OCI-LY7 (cell line): ENCODE measurements around the gene EHD2. TPM values are rescaled to one million over a fixed set of nuclear protein-coding genes. Genes with fewer than 3 reads are reported as not detected.
"Not testable (repeated sequence)": the region's sequence is repeated elsewhere in the genome, so short reads cannot be mapped to it uniquely, and the experiment has no call there.

Experiments
- BruUV-seq: library from RNA; stranded (reverse); fragments of 400-500 nt; replicated peaks from 2 replicates; lab custom pipeline; 2021; lab: Mats Ljungman, UMichigan
- CTCF ChIA-PET: fragments of 300-600 bp; sonication (Branson Sonifier 250); formaldehyde crosslinking; loops from one replicate; lab custom pipeline; 2022; ENCODE audit warnings: antibody characterized with exemption; ENCODE audit not compliant: unreplicated experiment; lab: Charles Lee
- POLR2A ChIA-PET: fragments of 300-600 bp; sonication (Branson Sonifier 250); formaldehyde crosslinking; loops from one replicate; lab custom pipeline; 2022; ENCODE audit warnings: antibody characterized with exemption; lab: Charles Lee
- DNase-seq: peaks from one replicate; pipeline ENCODE4 v3.0.0-alpha.2; 2015; ENCODE audit warnings: low spot score
- H2AFZ ChIP-seq: fragments of 200-600 bp; sonication (generic), shearing (Covaris generic); 2 replicates; pipeline ENCODE4 v1.6.1; 2014; ENCODE audit warnings: mild to moderate bottlenecking, antibody characterized with exemption, low read length, moderate library complexity
- H3K27ac ChIP-seq: fragments of 200-600 bp; sonication (generic); 2 replicates; pipeline ENCODE4 v1.5.1; 2014; ENCODE audit warnings: mixed run types, low read depth, mild to moderate bottlenecking, moderate library complexity, low read length, inconsistent platforms; ENCODE audit not compliant: poor library complexity, severe bottlenecking
- H3K36me3 ChIP-seq: fragments of 200-600 bp; sonication (generic); 2 replicates; pipeline ENCODE4 v1.6.1; 2014; ENCODE audit warnings: mild to moderate bottlenecking, antibody characterized with exemption, low read length, moderate library complexity, mixed read lengths; ENCODE audit not compliant: insufficient read depth
- H3K4me1 ChIP-seq: fragments of 200-600 bp; sonication (generic); 2 replicates; pipeline ENCODE4 v1.5.1; 2014; ENCODE audit warnings: mild to moderate bottlenecking, low read length; ENCODE audit not compliant: insufficient read depth, poor library complexity, severe bottlenecking
- H3K4me2 ChIP-seq: fragments of 200-600 bp; sonication (generic); 2 replicates; pipeline ENCODE4 v1.6.1; 2014; ENCODE audit warnings: mild to moderate bottlenecking, low read length
- H3K4me3 ChIP-seq: fragments of 200-600 bp; sonication (generic); 2 replicates; pipeline ENCODE4 v1.5.1; 2014; ENCODE audit warnings: mild to moderate bottlenecking, low read depth, low read length; ENCODE audit not compliant: poor library complexity, severe bottlenecking
- H3K79me2 ChIP-seq: fragments of 200-600 bp; sonication (generic); 2 replicates; pipeline ENCODE4 v1.6.1; 2016; ENCODE audit warnings: low read depth, mild to moderate bottlenecking, low read length, moderate library complexity, mixed read lengths; ENCODE audit not compliant: insufficient read depth
- H3K9me2 ChIP-seq: fragments of 200-600 bp; sonication (generic); 2 replicates; pipeline ENCODE4 v1.6.1; 2016; ENCODE audit warnings: mild to moderate bottlenecking, low read length, mixed read lengths; ENCODE audit not compliant: insufficient read depth
- H3K9me3 ChIP-seq: fragments of 200-600 bp; sonication (generic); 2 replicates; pipeline ENCODE4 v1.6.1; 2014; ENCODE audit warnings: mild to moderate bottlenecking, mixed run types, low read length, mixed read lengths
- H4K20me1 ChIP-seq: fragments of 200-600 bp; sonication (generic); 2 replicates; pipeline ENCODE4 v1.6.1; 2014; ENCODE audit warnings: mild to moderate bottlenecking, antibody characterized with exemption, low read length, moderate library complexity, mixed read lengths; ENCODE audit not compliant: insufficient read depth
- EZH2phosphoT487 ChIP-seq: fragments of 200-600 bp; sonication (generic); IDR thresholded peaks from 2 replicates; pipeline ENCODE4 v1.6.1; 2018; ENCODE audit warnings: low read depth, borderline replicate concordance, mild to moderate bottlenecking, mixed run types, antibody characterized with exemption, low read length, moderate library complexity, mixed read lengths
- intact Hi-C: fragments of 100-400 bp; cut with micrococcal nuclease; formaldehyde crosslinking; loops from one replicate; pipeline ENCODE4 v1.10.0; 2022; ENCODE audit not compliant: unreplicated experiment
- total RNA-seq, 2 experiments: library from RNA; depleted of rRNA in 1 of 2; stranded (reverse); fragments of >200 nt in 1 of 2; shearing (Covaris generic) in 1 of 2; gene quantifications; 2 replicates each; pipeline ENCODE4 v1.2.3, GENCODE V29; 2014 to 2022
- TF ChIP-seq, protein P1 (sequence below): fragments of 200-600 bp; sonication (generic); conservative IDR thresholded peaks from 2 replicates; pipeline ENCODE4 v1.5.1; 2014; ENCODE audit warnings: mild to moderate bottlenecking, antibody characterized with exemption, low read length, moderate library complexity, mixed read lengths

The EHD2 gene
- total RNA-seq, 2 experiments from 2014 or later: not detected

DNA sequence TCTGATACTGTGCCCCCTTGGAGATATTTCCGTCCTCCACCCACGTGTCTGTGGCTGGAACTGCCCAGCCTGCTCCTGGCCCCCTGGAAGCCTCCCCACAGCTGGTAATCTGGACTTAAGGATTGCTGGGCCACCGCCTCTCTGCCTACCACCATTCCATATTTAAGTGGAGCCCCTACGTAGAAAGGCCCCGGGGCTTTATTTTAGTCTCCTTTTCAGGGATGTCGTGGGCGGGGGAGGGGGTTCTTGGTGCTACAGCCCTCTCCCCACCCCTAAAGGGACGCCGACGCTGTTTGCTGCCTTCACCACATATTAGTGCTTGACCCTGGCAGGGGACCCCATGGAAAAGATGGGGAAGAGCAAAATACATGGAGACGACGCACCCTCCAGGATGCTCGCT, 29.4 kb downstream of the EHD2 start:
- Histone ChIP-seq H3K9me2 (no peaks in the 10 kb centered on the region), H2AFZ (no peak overlapping the region), H3K79me2 (peaks cover 21% of the 10 kb centered on the region), H4K20me1 (no peaks in the 10 kb centered on the region), H3K36me3 (peaks cover 12% of the 10 kb centered on the region), H3K9me3 (no peaks in the 10 kb centered on the region), H3K27ac (no peak overlapping the region), H3K4me3 (no peak overlapping the region), H3K4me2 (no peak overlapping the region), H3K4me1 (peaks cover 31% of the 10 kb centered on the region)
- ChIA-PET POLR2A (no interaction called here), CTCF (no interaction called here)
- intact Hi-C loops: loop anchor here (1.0 kb wide), 1 partner anchor 306 kb away; no protein-coding TSS in a partner anchor
- TF ChIP-seq EZH2phosphoT487: no peak
- TF ChIP-seq, protein P1, sequence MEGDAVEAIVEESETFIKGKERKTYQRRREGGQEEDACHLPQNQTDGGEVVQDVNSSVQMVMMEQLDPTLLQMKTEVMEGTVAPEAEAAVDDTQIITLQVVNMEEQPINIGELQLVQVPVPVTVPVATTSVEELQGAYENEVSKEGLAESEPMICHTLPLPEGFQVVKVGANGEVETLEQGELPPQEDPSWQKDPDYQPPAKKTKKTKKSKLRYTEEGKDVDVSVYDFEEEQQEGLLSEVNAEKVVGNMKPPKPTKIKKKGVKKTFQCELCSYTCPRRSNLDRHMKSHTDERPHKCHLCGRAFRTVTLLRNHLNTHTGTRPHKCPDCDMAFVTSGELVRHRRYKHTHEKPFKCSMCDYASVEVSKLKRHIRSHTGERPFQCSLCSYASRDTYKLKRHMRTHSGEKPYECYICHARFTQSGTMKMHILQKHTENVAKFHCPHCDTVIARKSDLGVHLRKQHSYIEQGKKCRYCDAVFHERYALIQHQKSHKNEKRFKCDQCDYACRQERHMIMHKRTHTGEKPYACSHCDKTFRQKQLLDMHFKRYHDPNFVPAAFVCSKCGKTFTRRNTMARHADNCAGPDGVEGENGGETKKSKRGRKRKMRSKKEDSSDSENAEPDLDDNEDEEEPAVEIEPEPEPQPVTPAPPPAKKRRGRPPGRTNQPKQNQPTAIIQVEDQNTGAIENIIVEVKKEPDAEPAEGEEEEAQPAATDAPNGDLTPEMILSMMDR: no peak
- BruUV-seq: no TSS peak
- DNase-seq: no peak

DNA sequence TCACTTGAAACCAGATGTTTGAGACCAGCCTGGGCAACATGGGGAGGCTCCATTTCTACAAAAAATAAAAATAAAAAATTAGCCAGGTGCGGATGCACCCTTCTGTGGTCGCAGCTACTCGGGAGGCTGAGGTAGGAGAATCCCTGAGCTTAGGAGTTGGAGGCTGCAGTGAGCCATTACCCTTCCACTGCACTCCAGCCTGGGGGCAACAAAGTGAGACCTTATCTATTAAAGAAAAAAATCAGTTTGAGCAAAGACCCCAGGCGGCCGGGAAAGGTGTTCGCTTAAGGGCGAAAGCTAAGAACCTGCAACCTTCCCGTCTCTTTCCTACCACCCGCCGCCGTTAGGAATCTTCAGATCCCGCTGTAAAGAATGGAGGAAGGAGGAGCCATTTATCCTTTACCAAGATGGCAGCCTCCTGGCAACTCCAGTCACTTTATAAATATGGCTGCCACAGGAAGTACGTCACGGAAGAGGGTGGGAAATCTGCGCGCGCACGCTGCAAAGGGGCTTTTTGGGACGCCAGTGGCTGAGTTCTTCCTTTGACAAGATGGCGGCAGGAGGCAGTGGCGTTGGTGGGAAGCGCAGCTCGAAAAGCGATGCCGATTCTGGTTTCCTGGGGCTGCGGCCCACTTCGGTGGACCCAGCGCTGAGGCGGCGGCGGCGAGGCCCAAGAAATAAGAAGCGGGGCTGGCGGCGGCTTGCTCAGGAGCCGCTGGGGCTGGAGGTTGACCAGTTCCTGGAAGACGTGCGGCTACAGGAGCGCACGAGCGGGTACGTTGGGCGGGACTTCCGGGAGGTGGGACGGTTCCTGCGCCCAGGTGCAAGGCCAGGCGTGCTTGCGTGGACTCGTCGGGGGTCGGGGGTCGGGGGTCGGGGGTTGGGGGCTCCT, 32.0 kb downstream of the EHD2 start, which contains the start of gene NOP53:
Gene NOP53 (plus strand): TSS at position 537 of the 892 bp plus-strand sequence. CDS start 14 bp downstream, at position 551.
- Histone ChIP-seq H3K9me2 (no peaks in the 10 kb centered on the region), H3K4me1 (peaks cover 53% of the 10 kb centered on the region), H4K20me1 (no peaks in the 10 kb centered on the region), H3K4me3 (peak within 1 kb of the TSS; percentile 92), H3K79me2 (peaks cover 35% of the 10 kb centered on the region), H3K27ac (peak within 1 kb of the TSS; percentile 71), H3K9me3 (no peaks in the 10 kb centered on the region), H3K36me3 (peaks cover 37% of the 10 kb centered on the region), H2AFZ (peak within 1 kb of the TSS; percentile 94), H3K4me2 (peak within 1 kb of the TSS; percentile 67)
- BruUV-seq: TSS peak; percentile 69
- intact Hi-C loops: no loop called here
- ChIA-PET CTCF (interaction anchor here (0.5 kb wide), 1 partner anchor 635 kb away, joined by 4 read pairs; no protein-coding TSS in a partner anchor), POLR2A (no interaction called here)
- TF ChIP-seq, protein P1: no peak
- TF ChIP-seq EZH2phosphoT487: no peak
- peak; percentile 97 for DNase-seq

DNA sequence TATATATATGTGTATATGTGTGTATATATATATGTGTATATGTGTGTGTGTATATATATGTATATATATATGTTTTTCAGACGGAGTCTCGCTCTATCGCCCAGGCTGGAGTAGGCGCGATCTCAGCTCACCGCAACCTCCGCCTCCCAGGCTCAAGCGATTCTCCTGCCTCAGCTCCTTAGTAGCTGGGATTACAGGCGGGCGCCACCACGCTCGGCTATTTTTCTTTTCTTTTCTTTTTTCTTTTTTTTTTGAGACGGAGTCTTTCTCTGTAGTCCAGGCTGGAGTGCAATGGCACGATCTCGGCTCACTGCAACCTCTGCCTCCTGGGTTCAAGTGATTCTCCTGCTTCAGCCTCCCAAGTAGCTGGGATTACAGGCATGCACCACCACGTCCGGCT, 32.9 kb downstream of the EHD2 start:
- H2AFZ ChIP-seq, H3K27ac ChIP-seq, POLR2A ChIA-PET, DNase-seq, H4K20me1 ChIP-seq, CTCF ChIA-PET, H3K9me2 ChIP-seq, intact Hi-C loops, H3K9me3 ChIP-seq: not testable (repeated sequence)
- Histone ChIP-seq H3K4me3 (peak overlapping the region; percentile 92), H3K79me2 (peaks cover 35% of the 10 kb centered on the region), H3K36me3 (peaks cover 46% of the 10 kb centered on the region), H3K4me1 (peaks cover 53% of the 10 kb centered on the region), H3K4me2 (peak overlapping the region; percentile 64)
- TSS peak; percentile 89 for BruUV-seq
